Measurements from ENCODE around the gene COA6.

Gene COA6

GRCh38 chr1:234412830-234413229 lies 39.6 kb downstream of the COA6 start:
- no peak for DNase-seq (ENCODE audit: low read depth)

GRCh38 chr1:234413485-234413884 lies 40.2 kb downstream of the COA6 start:
- DNase-seq (ENCODE audit: low read depth) = no peak

DNA sequence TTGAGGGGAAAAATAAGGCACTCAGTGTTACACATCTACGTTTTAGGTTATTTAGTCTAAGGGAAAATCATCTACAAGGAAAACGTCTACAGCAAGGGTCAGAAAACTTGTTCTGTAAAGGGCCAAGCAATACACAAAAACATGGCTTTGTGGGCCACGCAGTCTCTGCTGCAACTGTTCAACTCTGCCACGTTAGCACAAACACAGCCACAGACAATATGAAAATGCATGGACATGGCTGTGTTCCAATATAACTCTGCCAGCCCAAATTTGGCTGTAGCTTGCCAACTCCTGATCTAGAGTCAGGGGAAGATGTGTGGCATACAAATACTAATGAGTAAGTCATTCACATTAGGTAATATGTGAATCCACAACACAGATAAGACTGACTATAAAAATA lies 40.7 kb downstream of the COA6 start:
- no peak for DNase-seq (ENCODE audit: low read depth)

- no peak for DNase-seq (ENCODE audit: low read depth)
Measured at GRCh38 chr1:234427950-234428646, 54.8 kb downstream of the COA6 start.

- no peak for DNase-seq (ENCODE audit: low read depth)
Measured at GRCh38 chr1:234429434-234429806, 56.2 kb downstream of the COA6 start.

DNA sequence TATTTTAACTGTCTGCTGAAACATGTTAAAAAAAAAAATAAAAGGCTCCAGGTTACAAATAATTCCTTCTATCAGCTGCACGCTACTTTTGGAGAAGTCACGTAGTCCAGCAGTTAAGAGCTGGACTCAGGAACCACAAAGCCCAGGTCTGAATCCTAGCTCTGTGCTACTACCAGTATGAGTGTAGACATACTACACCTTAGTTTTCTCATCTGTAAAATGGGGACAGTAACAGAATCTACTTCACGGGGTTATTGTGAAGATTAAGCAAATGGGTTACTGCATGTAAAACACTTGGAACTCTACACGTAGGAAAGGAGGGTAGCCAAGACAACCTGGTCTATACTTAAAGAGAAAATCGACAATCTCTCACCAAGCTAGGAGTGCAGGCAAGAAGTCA lies 57.4 kb downstream of the COA6 start:
- no peak for DNase-seq (ENCODE audit: low read depth)

DNA sequence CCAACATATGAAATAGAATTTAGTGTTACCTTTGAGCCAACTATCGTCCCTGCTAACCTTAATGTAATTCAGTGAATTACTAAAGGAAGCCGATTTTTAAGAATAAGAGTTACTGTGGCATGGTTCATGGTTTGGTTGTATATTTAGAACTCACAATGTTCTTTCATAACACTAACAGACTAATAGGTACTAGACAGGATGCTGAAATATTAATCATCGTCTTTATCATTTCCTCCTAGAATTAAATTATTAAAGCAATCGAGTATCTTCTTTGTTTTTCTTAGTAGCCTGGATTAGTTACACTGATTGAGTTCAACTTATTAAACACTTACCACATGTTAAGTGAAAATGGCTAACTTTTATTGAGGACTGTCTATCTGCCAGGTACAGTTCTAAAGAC lies 58.0 kb downstream of the COA6 start:
- DNase-seq (ENCODE audit: low read depth) = no peak

GRCh38 chr1:234433563-234434285 lies 60.5 kb downstream of the COA6 start:
- no peak for DNase-seq (ENCODE audit: low read depth)
